GM12878 (cell line): Measurements from ENCODE around the gene PRR23A. TPM values are rescaled to one million over a fixed set of nuclear protein-coding genes. Genes with fewer than 3 reads are reported as not detected.

Experiments used
- ATAC-seq: fragments of 200-7000 bp; cut with Tn5 transposase; 3 replicates; pipeline ENCODE4 v1.9.1; 2020; ENCODE audit warnings: mild to moderate bottlenecking, moderate library complexity
- BruUV-seq: library from RNA; stranded (reverse); fragments of 400-500 nt; replicated peaks from 2 replicates; lab custom pipeline; 2021; lab: Mats Ljungman, UMichigan
- CTCF ChIA-PET: fragments of 300-600 bp; sonication (Branson Sonifier 250); formaldehyde crosslinking; extraction: SDS; loops from one replicate; lab custom pipeline; 2021; ENCODE audit warnings: inconsistent platforms; lab: Yijun Ruan, JAX
- POLR2A ChIA-PET: fragments of 350-600 bp; formaldehyde crosslinking; extraction: SDS; loops from one replicate; lab custom pipeline; 2021; ENCODE audit warnings: inconsistent platforms; lab: Charles Lee
- RAD21 ChIA-PET: fragments of 300-600 bp; sonication (Branson Sonifier 250); formaldehyde crosslinking; loops from one replicate; lab custom pipeline; 2023; ENCODE audit warnings: antibody characterized with exemption; ENCODE audit not compliant: unreplicated experiment; lab: Charles Lee
- SMC1A ChIA-PET: fragments of 300-600 bp; sonication (Branson Sonifier 250); formaldehyde crosslinking; loops from one replicate; lab custom pipeline; 2023; ENCODE audit not compliant: unreplicated experiment, uncharacterized antibody; lab: Charles Lee
- DNase-seq: peaks from one replicate; pipeline ENCODE4 v3.0.0-alpha.2; 2011; ENCODE audit warnings: low read depth, low spot score
- FAIRE-seq: peaks from 3 replicates; lab custom pipeline; 2011; peaks lifted over from hg19 to GRCh38; lab: Jason Lieb, UNC
- H2AFZ ChIP-seq: 2 replicates; pipeline ENCODE4 v1.6.0; 2011; ENCODE audit warnings: low read depth, low read length, control low read depth; ENCODE audit not compliant: control insufficient read depth
- H3K27ac ChIP-seq: 2 replicates; pipeline ENCODE4 v1.5.1; 2011; ENCODE audit warnings: control low read depth; ENCODE audit not compliant: control insufficient read depth, insufficient read depth
- H3K27me3 ChIP-seq, 2 experiments: replicated peaks in 1 of 2; 2 replicates each; pipeline versions ENCODE4 v1.6.0 to v1.6.1; 2011; ENCODE audit warnings: low read length in 1 of 2; ENCODE audit not compliant: control insufficient read depth in 2 of 2, insufficient read depth in 2 of 2
- H3K36me3 ChIP-seq, 2 experiments: 2 replicates each; pipeline ENCODE4 v1.5.1; 2011; ENCODE audit warnings: low read length in 1 of 2; ENCODE audit not compliant: control insufficient read depth in 2 of 2, insufficient read depth in 2 of 2
- H3K4me1 ChIP-seq: 2 replicates; pipeline ENCODE4 v1.6.1; 2011; ENCODE audit warnings: mild to moderate bottlenecking, low read length, moderate library complexity, mixed read lengths; ENCODE audit not compliant: control insufficient read depth, insufficient read depth
- H3K4me2 ChIP-seq: 2 replicates; pipeline ENCODE4 v1.6.0; 2011; ENCODE audit warnings: control low read depth; ENCODE audit not compliant: control insufficient read depth, insufficient read depth
- H3K4me3 ChIP-seq: fragments of 200-600 bp; sonication (generic); 2 replicates; pipeline ENCODE4 v1.5.1; 2016
- H3K79me2 ChIP-seq: 2 replicates; pipeline ENCODE4 v1.6.0; 2011; ENCODE audit warnings: low read length; ENCODE audit not compliant: control insufficient read depth, insufficient read depth
- H3K9ac ChIP-seq: 2 replicates; pipeline ENCODE4 v1.8.0; 2011; ENCODE audit warnings: low read length, control low read depth, mixed read lengths; ENCODE audit not compliant: control insufficient read depth, insufficient read depth
- H3K9me3 ChIP-seq: replicated peaks from 3 replicates; pipeline ENCODE4 v1.5.1; 2011; ENCODE audit warnings: mild to moderate bottlenecking, low read length; ENCODE audit not compliant: control insufficient read depth, insufficient read depth
- H4K20me1 ChIP-seq: 2 replicates; pipeline ENCODE4 v1.6.0; 2011; ENCODE audit not compliant: control insufficient read depth, insufficient read depth
- BACH1 ChIP-seq: fragments of 450-650 bp; IDR thresholded peaks from 2 replicates; pipeline ENCODE4 v1.6.1; 2017; ENCODE audit warnings: mild to moderate bottlenecking, borderline replicate concordance
- CBFB ChIP-seq: IDR thresholded peaks from 2 replicates; pipeline ENCODE4 v1.6.1; 2016; ENCODE audit warnings: antibody characterized with exemption, low read depth
- EGR1 ChIP-seq, 2 experiments: IDR thresholded peaks; 1 replicate in 1 of 2; 2 replicates in 1 of 2; pipeline ENCODE4 v1.6.1; 2011 to 2012; ENCODE audit warnings: low read depth in 2 of 2, low read length in 2 of 2, borderline replicate concordance in 1 of 2, mild to moderate bottlenecking in 1 of 2, moderate library complexity in 1 of 2
- KAT2A ChIP-seq: conservative IDR thresholded peaks from 2 replicates; pipeline ENCODE4 v1.6.1; 2011; ENCODE audit warnings: low read depth, low read length; ENCODE audit not compliant: control insufficient read depth
- MYC ChIP-seq: IDR thresholded peaks from 2 replicates; pipeline ENCODE4 v1.6.1; 2011; ENCODE audit warnings: mild to moderate bottlenecking, low read length, moderate library complexity, inconsistent platforms; ENCODE audit not compliant: insufficient read depth, insufficient replicate concordance, insufficient read length, severe bottlenecking
- PAX5 ChIP-seq: IDR thresholded peaks from 2 replicates; pipeline ENCODE4 v1.6.1; 2011; ENCODE audit warnings: low read depth, low read length, borderline replicate concordance
- POLR2AphosphoS2 ChIP-seq: IDR thresholded peaks from 2 replicates; pipeline ENCODE4 v1.6.1; 2011; ENCODE audit warnings: low read depth, mild to moderate bottlenecking, low read length, improper control_type of control experiment, moderate library complexity
- RB1 ChIP-seq: fragments of 450-650 bp; formaldehyde crosslinking; IDR thresholded peaks from 2 replicates; pipeline ENCODE4 v1.6.1; 2017; ENCODE audit warnings: mild to moderate bottlenecking, borderline replicate concordance
- SMAD1 ChIP-seq: fragments of 450-650 bp; IDR thresholded peaks from 2 replicates; pipeline ENCODE4 v1.6.1; 2018; ENCODE audit warnings: mild to moderate bottlenecking, low read depth; ENCODE audit not compliant: partially characterized antibody
- SRF ChIP-seq, 2 experiments: IDR thresholded peaks; 2 replicates each; pipeline ENCODE4 v1.6.1; 2011; ENCODE audit warnings: low read depth in 2 of 2, low read length in 2 of 2, mild to moderate bottlenecking in 1 of 2, moderate library complexity in 1 of 2
- TAF1 ChIP-seq: IDR thresholded peaks from 2 replicates; pipeline ENCODE4 v1.6.1; 2011; ENCODE audit warnings: mild to moderate bottlenecking, low read depth, low read length, borderline replicate concordance
- YY1 ChIP-seq: IDR thresholded peaks from 2 replicates; pipeline ENCODE4 v1.6.1; 2011; ENCODE audit warnings: low read depth, mild to moderate bottlenecking, low read length
- ZZZ3 ChIP-seq: IDR thresholded peaks from 2 replicates; pipeline ENCODE4 v1.6.1; 2011; ENCODE audit warnings: low read depth; ENCODE audit not compliant: control insufficient read depth, insufficient read length
- WGBS: methylation state at CpG from one replicate; pipeline ENCODE4 v1.1.6; 2016; ENCODE audit warnings: low lambda C conversion rate; ENCODE audit not compliant: insufficient replicate concordance, insufficient coverage; ENCODE audit errors: missing lambda C conversion rate; 5-methylcytosine and 5-hydroxymethylcytosine counted together
- in situ Hi-C: fragments of 300-500 bp; cut with MboI; formaldehyde crosslinking; loops from 9 replicates; pipeline ENCODE4 v1.14.3; 2018; ENCODE audit warnings: mixed read lengths
- intact Hi-C: fragments of 100-400 bp; cut with micrococcal nuclease; formaldehyde crosslinking; loops from one replicate; pipeline ENCODE4 v1.14.2; 2022; ENCODE audit not compliant: unreplicated experiment
- polyA plus RNA-seq, 11 experiments: library from polyadenylated mRNA; depleted of rRNA in 4 of 11; unstranded in 6 of 11; stranded (reverse) in 5 of 11; fragments of >200 nt; fragmentation: Nextera tagmentation in 4 of 11; fragmentation: Illumina TruSeq in 1 of 11; extraction: Ambion mirVana in 4 of 11; extraction: Trizol in 1 of 11; gene quantifications; 1 replicate in 1 of 11; 2 replicates in 10 of 11; pipeline versions ENCODE4 v1.2.1 to v1.2.3, GENCODE V29; 2011 to 2016; ENCODE audit warnings: inconsistent platforms in 2 of 11, missing spikeins in 2 of 11, low read depth in 1 of 11
- total RNA-seq, 4 experiments: library from RNA; depleted of rRNA in 3 of 4; stranded (reverse); fragments of >200 nt in 3 of 4; fragmentation: Illumina TruSeq in 1 of 4; extraction: Trizol in 1 of 4; gene quantifications; 2 replicates each; pipeline versions ENCODE4 v1.2.1 to v1.2.3, GENCODE V29; 2013 to 2021
- TF ChIP-seq, protein P1 (sequence below): IDR thresholded peaks from 2 replicates; pipeline ENCODE4 v1.6.1; 2012; ENCODE audit warnings: low read depth, low read length, improper control_type of control experiment
- TF ChIP-seq, protein P2 (sequence below): IDR thresholded peaks from 2 replicates; pipeline ENCODE4 v1.6.1; 2011; ENCODE audit warnings: low read depth, low read length, improper control_type of control experiment, borderline replicate concordance
- TF ChIP-seq, protein P3 (sequence below): fragments of 450-650 bp; IDR thresholded peaks from 2 replicates; pipeline ENCODE4 v1.6.1; 2017; ENCODE audit warnings: low read depth, mild to moderate bottlenecking, moderate library complexity

PRR23A gene
- total and polyA plus RNA-seq, 10 of the 15 experiments (the other 5 are each of a cell fraction or from before 2014, with no cell fraction given): not detected

GRCh38 chr3:138976047-138976446 lies 30.0 kb downstream of the PRR23A start:
- in situ Hi-C loops: no loop called here
- no peak for DNase-seq
- Histone ChIP-seq H3K79me2 (no peaks in the 10 kb centered on the region), H3K27me3 (no peaks in the 10 kb centered on the region), H2AFZ (no peak overlapping the region), H4K20me1 (no peaks in the 10 kb centered on the region), H3K27ac (no peak overlapping the region), H3K36me3 (no peaks in the 10 kb centered on the region), H3K4me2 (no peak overlapping the region), H3K4me3 (no peak overlapping the region), H3K4me1 (no peaks in the 10 kb centered on the region), H3K9ac (no peak overlapping the region), H3K9me3 (no peaks in the 10 kb centered on the region)
- ATAC-seq: no peak
- POLR2A ChIA-PET: no interaction called here
- SMC1A ChIA-PET: no interaction called here
- TF ChIP-seq TAF1 (no peak), BACH1 (no peak), SMAD1 (no peak), POLR2AphosphoS2 (no peak), KAT2A (no peak), CBFB (no peak)
- TF ChIP-seq, protein P1, sequence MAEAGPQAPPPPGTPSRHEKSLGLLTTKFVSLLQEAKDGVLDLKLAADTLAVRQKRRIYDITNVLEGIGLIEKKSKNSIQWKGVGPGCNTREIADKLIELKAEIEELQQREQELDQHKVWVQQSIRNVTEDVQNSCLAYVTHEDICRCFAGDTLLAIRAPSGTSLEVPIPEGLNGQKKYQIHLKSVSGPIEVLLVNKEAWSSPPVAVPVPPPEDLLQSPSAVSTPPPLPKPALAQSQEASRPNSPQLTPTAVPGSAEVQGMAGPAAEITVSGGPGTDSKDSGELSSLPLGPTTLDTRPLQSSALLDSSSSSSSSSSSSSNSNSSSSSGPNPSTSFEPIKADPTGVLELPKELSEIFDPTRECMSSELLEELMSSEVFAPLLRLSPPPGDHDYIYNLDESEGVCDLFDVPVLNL: no peak
- BruUV-seq: no TSS peak
- intact Hi-C loops: no loop called here
- FAIRE-seq: no peak
- RAD21 ChIA-PET: no interaction called here
- CTCF ChIA-PET: no interaction called here

GRCh38 chr3:138975351-138975750 lies 30.7 kb downstream of the PRR23A start:
- ChIA-PET SMC1A (no interaction called here), POLR2A (no interaction called here), RAD21 (no interaction called here), CTCF (no interaction called here)
- H3K4me3 ChIP-seq: no peak overlapping the region
- 44% methylated on average over 8 of the region's 8 CpGs for WGBS
- no peaks in the 10 kb centered on the region for H3K36me3 ChIP-seq
- intact Hi-C loops: no loop called here
- FAIRE-seq (no peak), ATAC-seq (no peak), DNase-seq (no peak)
- BruUV-seq: no TSS peak
- H3K27me3 ChIP-seq: no peaks in the 10 kb centered on the region
- no peak overlapping the region for H3K4me2 ChIP-seq
- no peak overlapping the region for H2AFZ ChIP-seq
- H3K27ac ChIP-seq: no peak overlapping the region
- in situ Hi-C loops: no loop called here
- no peak overlapping the region for H3K9ac ChIP-seq
- no peaks in the 10 kb centered on the region for H3K9me3 ChIP-seq
- no peaks in the 10 kb centered on the region for H4K20me1 ChIP-seq
- no peaks in the 10 kb centered on the region for H3K4me1 ChIP-seq
- H3K79me2 ChIP-seq: no peaks in the 10 kb centered on the region
- TF ChIP-seq CBFB (no peak), MYC (no peak), EGR1 (IDR thresholded peaks at IDR 0.05; ENCODE audit: borderline replicate concordance in 1 of 2, low read depth in 2 of 2, low read length in 2 of 2) (no peak), PAX5 (no peak), SRF (IDR thresholded peaks at IDR 0.05; ENCODE audit: low read depth in 2 of 2, low read length in 2 of 2) (no peak), ZZZ3 (no peak), YY1 (no peak), RB1 (no peak)
- TF ChIP-seq, protein P2, sequence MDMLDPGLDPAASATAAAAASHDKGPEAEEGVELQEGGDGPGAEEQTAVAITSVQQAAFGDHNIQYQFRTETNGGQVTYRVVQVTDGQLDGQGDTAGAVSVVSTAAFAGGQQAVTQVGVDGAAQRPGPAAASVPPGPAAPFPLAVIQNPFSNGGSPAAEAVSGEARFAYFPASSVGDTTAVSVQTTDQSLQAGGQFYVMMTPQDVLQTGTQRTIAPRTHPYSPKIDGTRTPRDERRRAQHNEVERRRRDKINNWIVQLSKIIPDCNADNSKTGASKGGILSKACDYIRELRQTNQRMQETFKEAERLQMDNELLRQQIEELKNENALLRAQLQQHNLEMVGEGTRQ: no peak
- TF ChIP-seq, protein P3, sequence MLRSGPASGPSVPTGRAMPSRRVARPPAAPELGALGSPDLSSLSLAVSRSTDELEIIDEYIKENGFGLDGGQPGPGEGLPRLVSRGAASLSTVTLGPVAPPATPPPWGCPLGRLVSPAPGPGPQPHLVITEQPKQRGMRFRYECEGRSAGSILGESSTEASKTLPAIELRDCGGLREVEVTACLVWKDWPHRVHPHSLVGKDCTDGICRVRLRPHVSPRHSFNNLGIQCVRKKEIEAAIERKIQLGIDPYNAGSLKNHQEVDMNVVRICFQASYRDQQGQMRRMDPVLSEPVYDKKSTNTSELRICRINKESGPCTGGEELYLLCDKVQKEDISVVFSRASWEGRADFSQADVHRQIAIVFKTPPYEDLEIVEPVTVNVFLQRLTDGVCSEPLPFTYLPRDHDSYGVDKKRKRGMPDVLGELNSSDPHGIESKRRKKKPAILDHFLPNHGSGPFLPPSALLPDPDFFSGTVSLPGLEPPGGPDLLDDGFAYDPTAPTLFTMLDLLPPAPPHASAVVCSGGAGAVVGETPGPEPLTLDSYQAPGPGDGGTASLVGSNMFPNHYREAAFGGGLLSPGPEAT: no peak
